Measurements from ENCODE around the gene SBK3.

DNA sequence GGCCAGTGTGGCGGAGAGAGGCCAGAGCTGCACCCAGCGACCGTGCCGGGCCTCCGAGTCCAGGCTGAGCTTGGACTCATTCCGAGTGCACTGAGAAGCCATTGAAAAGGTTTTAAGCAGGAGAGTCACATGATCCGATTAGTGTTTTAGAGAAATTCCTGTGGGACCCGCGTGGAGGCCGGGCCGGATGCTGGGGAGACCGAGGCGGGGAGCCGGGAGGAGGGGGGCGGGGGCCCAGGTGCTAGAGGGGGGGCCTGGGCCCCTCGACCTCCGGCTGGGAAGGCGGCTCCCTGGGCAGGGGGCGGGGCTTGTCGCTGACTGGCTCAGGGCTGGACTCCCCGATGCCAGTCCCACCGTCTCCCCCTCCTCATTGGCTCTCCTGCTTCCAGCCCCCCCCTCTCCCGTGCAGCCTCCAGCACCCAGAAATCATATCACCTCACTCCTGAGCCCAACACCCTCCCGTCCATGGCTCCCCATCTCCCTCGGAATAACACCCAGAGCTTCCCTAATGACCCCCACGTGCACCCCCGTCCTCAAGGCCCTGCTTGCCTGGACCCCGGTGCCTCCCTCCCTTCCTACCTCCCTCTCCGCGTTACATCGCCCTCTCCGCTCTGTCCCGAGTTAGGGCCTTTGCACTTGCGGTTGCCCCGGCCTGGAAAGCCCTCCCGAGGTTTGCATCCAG, 40.5 kb upstream of the SBK3 start:
- TF ChIP-seq, protein P1, sequence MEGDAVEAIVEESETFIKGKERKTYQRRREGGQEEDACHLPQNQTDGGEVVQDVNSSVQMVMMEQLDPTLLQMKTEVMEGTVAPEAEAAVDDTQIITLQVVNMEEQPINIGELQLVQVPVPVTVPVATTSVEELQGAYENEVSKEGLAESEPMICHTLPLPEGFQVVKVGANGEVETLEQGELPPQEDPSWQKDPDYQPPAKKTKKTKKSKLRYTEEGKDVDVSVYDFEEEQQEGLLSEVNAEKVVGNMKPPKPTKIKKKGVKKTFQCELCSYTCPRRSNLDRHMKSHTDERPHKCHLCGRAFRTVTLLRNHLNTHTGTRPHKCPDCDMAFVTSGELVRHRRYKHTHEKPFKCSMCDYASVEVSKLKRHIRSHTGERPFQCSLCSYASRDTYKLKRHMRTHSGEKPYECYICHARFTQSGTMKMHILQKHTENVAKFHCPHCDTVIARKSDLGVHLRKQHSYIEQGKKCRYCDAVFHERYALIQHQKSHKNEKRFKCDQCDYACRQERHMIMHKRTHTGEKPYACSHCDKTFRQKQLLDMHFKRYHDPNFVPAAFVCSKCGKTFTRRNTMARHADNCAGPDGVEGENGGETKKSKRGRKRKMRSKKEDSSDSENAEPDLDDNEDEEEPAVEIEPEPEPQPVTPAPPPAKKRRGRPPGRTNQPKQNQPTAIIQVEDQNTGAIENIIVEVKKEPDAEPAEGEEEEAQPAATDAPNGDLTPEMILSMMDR (conservative IDR thresholded peaks at IDR 0.05; ENCODE audit: low read depth, low read length): no peak
- no peak for TF ChIP-seq EZH2phosphoT487 (IDR thresholded peaks at IDR 0.05; ENCODE audit: borderline replicate concordance, low read length)
